ENCODE results near the gene IMMP1L. TPM values are rescaled to one million over a fixed set of nuclear protein-coding genes. Genes with fewer than 3 reads are reported as not detected.

IMMP1L gene
- 10 to 100 TPM; 10.3 to 75.9 (median 28.6) TPM for total RNA-seq

DNA sequence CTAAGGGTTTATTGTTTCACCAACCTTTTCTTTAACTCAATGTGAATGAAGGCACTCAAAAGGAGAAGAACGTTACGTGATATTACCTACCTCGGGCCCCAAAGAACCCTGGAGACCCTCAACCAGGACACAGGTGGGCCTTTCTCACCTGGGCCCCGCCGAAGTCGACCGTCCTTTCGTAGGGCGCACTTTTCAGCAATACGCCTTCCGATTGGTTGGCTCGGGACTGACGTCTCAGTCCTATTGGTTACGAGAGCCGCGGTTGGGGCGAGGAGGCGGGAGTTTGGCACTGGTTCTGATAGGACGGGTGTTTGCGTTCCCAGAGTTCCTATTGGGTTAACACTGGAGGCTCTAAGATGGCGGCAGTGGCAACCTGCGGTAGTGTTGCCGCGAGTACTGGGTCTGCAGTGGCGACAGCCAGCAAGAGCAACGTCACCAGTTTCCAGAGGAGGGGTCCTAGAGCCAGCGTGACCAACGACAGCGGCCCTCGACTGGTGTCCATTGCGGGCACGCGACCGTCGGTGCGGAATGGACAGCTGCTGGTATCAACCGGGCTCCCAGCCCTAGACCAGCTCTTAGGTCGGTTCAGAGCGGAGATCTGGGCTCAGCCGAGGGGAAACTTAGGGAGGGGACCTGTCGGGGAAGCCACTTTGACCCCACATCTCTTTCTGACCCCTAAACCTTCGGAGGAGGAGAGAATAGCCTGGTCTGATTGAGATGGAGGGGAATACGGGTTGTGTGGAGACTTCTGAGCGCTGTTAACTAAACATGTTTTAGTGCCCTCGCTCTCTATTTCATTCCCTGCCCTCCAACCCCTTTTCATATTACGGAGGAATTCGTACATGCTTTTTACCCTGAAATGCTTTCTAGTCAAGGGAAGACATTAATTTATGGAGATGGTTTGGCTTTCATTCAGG is at the start of gene IMMP1L, which contains the start of gene ELP4:
IMMP1L (minus strand) TSS at position 194 of the 917 bp plus-strand sequence. CDS start 46,346 bp downstream, outside the sequence.
ELP4 (plus strand) TSS at position 339 of the 917 bp plus-strand sequence; CDS start at position 357, 18 bp downstream.
- TF ChIP-seq, protein P1, sequence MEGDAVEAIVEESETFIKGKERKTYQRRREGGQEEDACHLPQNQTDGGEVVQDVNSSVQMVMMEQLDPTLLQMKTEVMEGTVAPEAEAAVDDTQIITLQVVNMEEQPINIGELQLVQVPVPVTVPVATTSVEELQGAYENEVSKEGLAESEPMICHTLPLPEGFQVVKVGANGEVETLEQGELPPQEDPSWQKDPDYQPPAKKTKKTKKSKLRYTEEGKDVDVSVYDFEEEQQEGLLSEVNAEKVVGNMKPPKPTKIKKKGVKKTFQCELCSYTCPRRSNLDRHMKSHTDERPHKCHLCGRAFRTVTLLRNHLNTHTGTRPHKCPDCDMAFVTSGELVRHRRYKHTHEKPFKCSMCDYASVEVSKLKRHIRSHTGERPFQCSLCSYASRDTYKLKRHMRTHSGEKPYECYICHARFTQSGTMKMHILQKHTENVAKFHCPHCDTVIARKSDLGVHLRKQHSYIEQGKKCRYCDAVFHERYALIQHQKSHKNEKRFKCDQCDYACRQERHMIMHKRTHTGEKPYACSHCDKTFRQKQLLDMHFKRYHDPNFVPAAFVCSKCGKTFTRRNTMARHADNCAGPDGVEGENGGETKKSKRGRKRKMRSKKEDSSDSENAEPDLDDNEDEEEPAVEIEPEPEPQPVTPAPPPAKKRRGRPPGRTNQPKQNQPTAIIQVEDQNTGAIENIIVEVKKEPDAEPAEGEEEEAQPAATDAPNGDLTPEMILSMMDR (IDR thresholded peaks at IDR 0.05; ENCODE audit: low read depth): no peak

DNA sequence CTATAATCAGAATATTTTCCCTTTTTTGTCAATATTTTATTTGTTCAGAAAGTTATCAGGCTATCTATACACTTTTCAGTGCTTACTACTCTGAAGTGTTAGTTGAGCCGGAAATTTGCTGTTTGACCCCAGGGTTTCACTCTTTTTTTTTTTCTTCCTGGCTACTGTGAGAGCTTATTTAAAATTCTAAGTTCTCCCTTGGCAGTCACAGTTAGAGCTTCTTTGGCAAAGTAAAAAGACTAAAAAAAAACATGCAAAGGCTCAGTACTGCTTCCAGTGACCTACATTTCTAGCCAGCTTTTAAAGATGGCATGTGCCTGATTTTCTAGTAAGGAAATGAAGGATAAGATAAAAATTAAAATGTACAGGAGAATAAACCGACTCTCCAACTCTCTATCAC is 48.6 kb upstream of the IMMP1L start:
- TF ChIP-seq, protein P1 (IDR thresholded peaks at IDR 0.05; ENCODE audit: low read depth): no peak

GRCh38 chr11:31555938-31556337 is 46.5 kb upstream of the IMMP1L start:
- TF ChIP-seq, protein P1 (IDR thresholded peaks at IDR 0.05; ENCODE audit: low read depth): no peak

- TF ChIP-seq, protein P1 (IDR thresholded peaks at IDR 0.05; ENCODE audit: low read depth): no peak
Observed at GRCh38 chr11:31542862-31543261, 33.4 kb upstream of the IMMP1L start.

- TF ChIP-seq, protein P1 (IDR thresholded peaks at IDR 0.05; ENCODE audit: low read depth): no peak
Observed at GRCh38 chr11:31535479-31535878, 26.1 kb upstream of the IMMP1L start.

GRCh38 chr11:31531293-31531692 is 21.9 kb upstream of the IMMP1L start:
- TF ChIP-seq, protein P1 (IDR thresholded peaks at IDR 0.05; ENCODE audit: low read depth): no peak

DNA sequence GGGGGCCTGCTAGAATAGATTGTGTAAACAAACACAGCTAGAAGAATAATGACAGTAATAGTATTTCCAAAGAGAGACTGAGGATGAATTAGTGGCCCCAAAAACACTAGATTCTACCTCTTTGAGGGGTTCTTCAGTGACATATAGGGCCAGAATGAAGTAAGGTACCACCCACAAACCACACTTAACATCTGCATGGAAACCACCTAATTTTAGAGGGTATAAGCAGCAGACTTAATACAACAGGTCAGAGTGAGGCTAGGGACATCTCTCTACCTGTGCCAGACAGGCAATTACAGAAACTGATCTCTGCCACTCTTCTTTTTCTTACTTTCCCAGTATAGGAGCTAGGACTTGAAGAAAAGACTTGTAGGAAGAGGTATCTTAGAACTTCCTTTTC is 20.3 kb upstream of the IMMP1L start:
- TF ChIP-seq, protein P1 (IDR thresholded peaks at IDR 0.05; ENCODE audit: low read depth): no peak
